ENCODE measurements around the gene LRATD1.

LRATD1 gene, protein sequence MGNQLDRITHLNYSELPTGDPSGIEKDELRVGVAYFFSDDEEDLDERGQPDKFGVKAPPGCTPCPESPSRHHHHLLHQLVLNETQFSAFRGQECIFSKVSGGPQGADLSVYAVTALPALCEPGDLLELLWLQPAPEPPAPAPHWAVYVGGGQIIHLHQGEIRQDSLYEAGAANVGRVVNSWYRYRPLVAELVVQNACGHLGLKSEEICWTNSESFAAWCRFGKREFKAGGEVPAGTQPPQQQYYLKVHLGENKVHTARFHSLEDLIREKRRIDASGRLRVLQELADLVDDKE

GRCh38 chr2:14632133-14632936 is at the start of gene LRATD1:
LRATD1 (plus strand) TSS chr2:14632717; CDS start chr2:14633980, 1,263 bp downstream.
- TF ChIP-seq, protein P1, sequence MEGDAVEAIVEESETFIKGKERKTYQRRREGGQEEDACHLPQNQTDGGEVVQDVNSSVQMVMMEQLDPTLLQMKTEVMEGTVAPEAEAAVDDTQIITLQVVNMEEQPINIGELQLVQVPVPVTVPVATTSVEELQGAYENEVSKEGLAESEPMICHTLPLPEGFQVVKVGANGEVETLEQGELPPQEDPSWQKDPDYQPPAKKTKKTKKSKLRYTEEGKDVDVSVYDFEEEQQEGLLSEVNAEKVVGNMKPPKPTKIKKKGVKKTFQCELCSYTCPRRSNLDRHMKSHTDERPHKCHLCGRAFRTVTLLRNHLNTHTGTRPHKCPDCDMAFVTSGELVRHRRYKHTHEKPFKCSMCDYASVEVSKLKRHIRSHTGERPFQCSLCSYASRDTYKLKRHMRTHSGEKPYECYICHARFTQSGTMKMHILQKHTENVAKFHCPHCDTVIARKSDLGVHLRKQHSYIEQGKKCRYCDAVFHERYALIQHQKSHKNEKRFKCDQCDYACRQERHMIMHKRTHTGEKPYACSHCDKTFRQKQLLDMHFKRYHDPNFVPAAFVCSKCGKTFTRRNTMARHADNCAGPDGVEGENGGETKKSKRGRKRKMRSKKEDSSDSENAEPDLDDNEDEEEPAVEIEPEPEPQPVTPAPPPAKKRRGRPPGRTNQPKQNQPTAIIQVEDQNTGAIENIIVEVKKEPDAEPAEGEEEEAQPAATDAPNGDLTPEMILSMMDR (IDR thresholded peaks at IDR 0.05; ENCODE audit: low read depth, low read length) = no peak
- peak within 1 kb of the TSS in 1 of 2 donors; percentile 41 for H3K4me3 ChIP-seq (replicated peaks in 1 of 2; ENCODE audit: low read depth in 2 of 2, low read length in 2 of 2)
- DNase-seq (ENCODE audit: low read depth in 2 of 2) = peak; percentile 15 to 60

DNA sequence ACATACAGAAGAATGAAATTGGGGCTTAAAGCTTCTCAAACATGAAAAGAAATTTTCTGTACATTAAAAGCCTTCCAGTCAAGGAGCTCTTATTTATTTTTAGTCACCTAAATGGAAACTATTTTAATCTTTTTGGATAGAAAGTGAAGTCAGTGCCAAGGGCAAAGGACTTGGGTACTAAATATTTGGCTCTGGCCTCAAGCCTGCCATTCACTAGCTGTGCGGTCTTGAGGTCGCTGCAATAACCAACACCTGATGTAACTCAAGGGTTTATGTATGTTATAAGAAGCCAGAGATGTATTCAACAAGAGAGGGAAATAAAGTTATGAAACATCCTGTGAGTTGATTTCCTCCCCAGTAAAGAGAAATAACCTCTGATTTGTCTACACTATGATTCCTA is 49.5 kb upstream of the LRATD1 start:
- DNase-seq (ENCODE audit: low read depth in 2 of 2) = no peak
- TF ChIP-seq, protein P1 (IDR thresholded peaks at IDR 0.05; ENCODE audit: low read depth, low read length) = no peak
- H3K4me3 ChIP-seq (replicated peaks in 1 of 2; ENCODE audit: low read depth in 2 of 2, low read length in 2 of 2) = no peak overlapping the region

GRCh38 chr2:14583802-14584201 is 48.7 kb upstream of the LRATD1 start:
- no peak for DNase-seq (ENCODE audit: low read depth in 2 of 2)
- H3K4me3 ChIP-seq (replicated peaks in 1 of 2; ENCODE audit: low read depth in 2 of 2, low read length in 2 of 2) = no peak overlapping the region
- TF ChIP-seq, protein P1 (IDR thresholded peaks at IDR 0.05; ENCODE audit: low read depth, low read length) = no peak

DNA sequence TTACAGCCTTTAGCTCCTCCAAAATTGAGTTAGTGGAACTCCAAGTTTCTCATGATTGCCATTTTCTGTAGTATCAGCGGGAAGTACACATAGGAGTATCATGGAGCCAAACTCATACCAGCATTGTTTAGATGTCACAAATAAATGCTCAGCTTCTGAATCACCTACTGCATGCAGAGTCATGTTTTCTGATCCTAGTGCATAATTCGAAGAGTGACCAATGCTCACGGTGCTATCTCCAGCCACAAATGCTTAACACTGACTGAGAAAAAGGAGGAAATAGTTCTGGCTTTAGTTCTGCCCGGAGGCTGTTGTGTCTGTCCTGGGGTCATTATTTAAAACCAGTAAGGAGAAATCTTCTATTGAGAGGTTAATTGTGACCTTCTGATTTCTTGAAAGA is 45.4 kb upstream of the LRATD1 start:
- TF ChIP-seq, protein P1 (IDR thresholded peaks at IDR 0.05; ENCODE audit: low read depth, low read length) = no peak
- peak in 1 of 2 donors; percentile 11 for DNase-seq (ENCODE audit: low read depth in 2 of 2)

GRCh38 chr2:14601156-14601770 is 31.3 kb upstream of the LRATD1 start:
- no peak overlapping the region for H3K4me3 ChIP-seq (replicated peaks in 1 of 2; ENCODE audit: low read depth in 2 of 2, low read length in 2 of 2)
- DNase-seq (ENCODE audit: low read depth in 2 of 2) = no peak
- TF ChIP-seq, protein P1 (IDR thresholded peaks at IDR 0.05; ENCODE audit: low read depth, low read length) = no peak

More for the DNA sequence above, 45.4 kb upstream of the LRATD1 start:
- no peak overlapping the region for H3K4me3 ChIP-seq (replicated peaks in 1 of 2; ENCODE audit: low read depth in 2 of 2, low read length in 2 of 2)

DNA sequence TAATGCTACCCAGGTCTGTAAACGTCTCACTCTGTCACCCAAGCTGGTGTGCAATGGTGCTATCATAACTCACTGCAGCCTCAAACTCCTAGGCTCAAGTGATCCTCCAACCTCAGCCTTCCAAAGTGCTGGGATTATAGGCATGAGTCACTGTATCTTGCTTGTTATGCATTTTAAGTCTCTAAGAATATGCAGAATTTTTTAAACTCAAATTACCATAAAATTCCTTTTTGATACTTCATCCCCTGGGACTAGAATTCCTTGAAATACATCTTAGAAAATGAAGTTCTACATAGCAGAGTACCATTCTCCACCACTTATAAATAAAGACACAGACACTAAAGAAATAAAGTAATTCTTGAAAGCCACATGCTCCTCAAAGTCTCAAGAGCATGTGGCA is 30.2 kb upstream of the LRATD1 start:
- TF ChIP-seq, protein P1 (IDR thresholded peaks at IDR 0.05; ENCODE audit: low read depth, low read length) = no peak
- DNase-seq (ENCODE audit: low read depth in 2 of 2) = no peak
- no peak overlapping the region for H3K4me3 ChIP-seq (replicated peaks in 1 of 2; ENCODE audit: low read depth in 2 of 2, low read length in 2 of 2)
